ENCODE measurements around the gene LARGE1.
"Not testable (repeated sequence)": the region's sequence is repeated elsewhere in the genome, so short reads cannot be mapped to it uniquely, and the experiment has no call there.

LARGE1 gene

GRCh38 chr22:33372875-33373274 is 547.4 kb downstream of the LARGE1 start:
- Histone ChIP-seq H3K36me3 (ENCODE audit: control insufficient read depth in 1 of 2, insufficient read depth in 2 of 2, low read length in 2 of 2) (peaks cover 0 to 3% of the 10 kb centered on the region in 2 donors), H3K27ac (ENCODE audit: low read length) (no peak overlapping the region), H3K4me3 (ENCODE audit: low read depth in 1 of 2, low read length in 2 of 2) (no peak overlapping the region), H3K27me3 (ENCODE audit: low read depth, low read length) (no peaks in the 10 kb centered on the region), H3K4me1 (ENCODE audit: control insufficient read depth in 1 of 2, insufficient read depth in 2 of 2, low read length in 2 of 2) (no peaks in the 10 kb centered on the region), H3K9me3 (ENCODE audit: control insufficient read depth in 1 of 2, low read length in 2 of 2) (no peaks in the 10 kb centered on the region)

GRCh38 chr22:33363256-33363655 is 557.0 kb downstream of the LARGE1 start:
- not testable (repeated sequence) for H3K9me3 ChIP-seq (ENCODE audit: control insufficient read depth in 1 of 2, low read length in 2 of 2); H3K36me3 ChIP-seq (ENCODE audit: control insufficient read depth in 1 of 2, insufficient read depth in 2 of 2, low read length in 2 of 2); H3K27me3 ChIP-seq (ENCODE audit: low read depth, low read length); H3K4me1 ChIP-seq (ENCODE audit: control insufficient read depth in 1 of 2, insufficient read depth in 2 of 2, low read length in 2 of 2); H3K4me3 ChIP-seq (ENCODE audit: low read depth in 1 of 2, low read length in 2 of 2); H3K27ac ChIP-seq (ENCODE audit: low read length)

GRCh38 chr22:33362702-33363101 is 557.6 kb downstream of the LARGE1 start:
- Histone ChIP-seq H3K36me3 (ENCODE audit: control insufficient read depth in 1 of 2, insufficient read depth in 2 of 2, low read length in 2 of 2) (peaks cover 0 to 5% of the 10 kb centered on the region in 2 donors), H3K4me1 (ENCODE audit: control insufficient read depth in 1 of 2, insufficient read depth in 2 of 2, low read length in 2 of 2) (no peaks in the 10 kb centered on the region), H3K27me3 (ENCODE audit: low read depth, low read length) (no peaks in the 10 kb centered on the region), H3K4me3 (ENCODE audit: low read depth in 1 of 2, low read length in 2 of 2) (no peak overlapping the region), H3K9me3 (ENCODE audit: control insufficient read depth in 1 of 2, low read length in 2 of 2) (no peaks in the 10 kb centered on the region), H3K27ac (ENCODE audit: low read length) (no peak overlapping the region)

GRCh38 chr22:33361581-33361980 is 558.7 kb downstream of the LARGE1 start:
- H3K36me3 ChIP-seq (ENCODE audit: control insufficient read depth in 1 of 2, insufficient read depth in 2 of 2, low read length in 2 of 2) = peaks cover 0 to 5% of the 10 kb centered on the region in 2 donors
- H3K4me1 ChIP-seq (ENCODE audit: control insufficient read depth in 1 of 2, insufficient read depth in 2 of 2, low read length in 2 of 2) = no peaks in the 10 kb centered on the region
- no peaks in the 10 kb centered on the region for H3K27me3 ChIP-seq (ENCODE audit: low read depth, low read length)
- no peak overlapping the region for H3K4me3 ChIP-seq (ENCODE audit: low read depth in 1 of 2, low read length in 2 of 2)
- H3K27ac ChIP-seq (ENCODE audit: low read length) = no peak overlapping the region
- no peaks in the 10 kb centered on the region for H3K9me3 ChIP-seq (ENCODE audit: control insufficient read depth in 1 of 2, low read length in 2 of 2)

GRCh38 chr22:33357981-33358399 is 562.3 kb downstream of the LARGE1 start:
- Histone ChIP-seq H3K36me3 (ENCODE audit: control insufficient read depth in 1 of 2, insufficient read depth in 2 of 2, low read length in 2 of 2) (peaks cover 0 to 5% of the 10 kb centered on the region in 2 donors), H3K9me3 (ENCODE audit: control insufficient read depth in 1 of 2, low read length in 2 of 2) (no peaks in the 10 kb centered on the region), H3K27me3 (ENCODE audit: low read depth, low read length) (no peaks in the 10 kb centered on the region), H3K4me3 (ENCODE audit: low read depth in 1 of 2, low read length in 2 of 2) (no peak overlapping the region), H3K27ac (ENCODE audit: low read length) (no peak overlapping the region), H3K4me1 (ENCODE audit: control insufficient read depth in 1 of 2, insufficient read depth in 2 of 2, low read length in 2 of 2) (no peaks in the 10 kb centered on the region)

GRCh38 chr22:33354928-33355327 is 565.3 kb downstream of the LARGE1 start:
- H3K4me1 ChIP-seq (ENCODE audit: control insufficient read depth in 1 of 2, insufficient read depth in 2 of 2, low read length in 2 of 2) = no peaks in the 10 kb centered on the region
- H3K27me3 ChIP-seq (ENCODE audit: low read depth, low read length) = no peaks in the 10 kb centered on the region
- no peaks in the 10 kb centered on the region for H3K9me3 ChIP-seq (ENCODE audit: control insufficient read depth in 1 of 2, low read length in 2 of 2)
- no peak overlapping the region for H3K27ac ChIP-seq (ENCODE audit: low read length)
- no peak overlapping the region for H3K4me3 ChIP-seq (ENCODE audit: low read depth in 1 of 2, low read length in 2 of 2)
- H3K36me3 ChIP-seq (ENCODE audit: control insufficient read depth in 1 of 2, insufficient read depth in 2 of 2, low read length in 2 of 2) = peaks cover 0 to 5% of the 10 kb centered on the region in 2 donors

- Histone ChIP-seq H3K27me3 (ENCODE audit: low read depth, low read length) (no peaks in the 10 kb centered on the region), H3K9me3 (ENCODE audit: control insufficient read depth in 1 of 2, low read length in 2 of 2) (no peaks in the 10 kb centered on the region), H3K27ac (ENCODE audit: low read length) (no peak overlapping the region), H3K36me3 (ENCODE audit: control insufficient read depth in 1 of 2, insufficient read depth in 2 of 2, low read length in 2 of 2) (no peaks in the 10 kb centered on the region), H3K4me1 (ENCODE audit: control insufficient read depth in 1 of 2, insufficient read depth in 2 of 2, low read length in 2 of 2) (no peaks in the 10 kb centered on the region), H3K4me3 (ENCODE audit: low read depth in 1 of 2, low read length in 2 of 2) (no peak overlapping the region)
Measured at GRCh38 chr22:33353502-33353901, 566.8 kb downstream of the LARGE1 start.

- Histone ChIP-seq H3K4me3 (ENCODE audit: low read depth in 1 of 2, low read length in 2 of 2) (no peak overlapping the region), H3K36me3 (ENCODE audit: control insufficient read depth in 1 of 2, insufficient read depth in 2 of 2, low read length in 2 of 2) (no peaks in the 10 kb centered on the region), H3K9me3 (ENCODE audit: control insufficient read depth in 1 of 2, low read length in 2 of 2) (no peaks in the 10 kb centered on the region)
Measured at GRCh38 chr22:33352768-33353167, 567.5 kb downstream of the LARGE1 start.

GRCh38 chr22:33350961-33351360 is 569.3 kb downstream of the LARGE1 start:
- no peaks in the 10 kb centered on the region for H3K9me3 ChIP-seq (ENCODE audit: control insufficient read depth in 1 of 2, low read length in 2 of 2)
- no peaks in the 10 kb centered on the region for H3K27me3 ChIP-seq (ENCODE audit: low read depth, low read length)
- no peaks in the 10 kb centered on the region for H3K4me1 ChIP-seq (ENCODE audit: control insufficient read depth in 1 of 2, insufficient read depth in 2 of 2, low read length in 2 of 2)
- H3K27ac ChIP-seq (ENCODE audit: low read length) = no peak overlapping the region
- no peaks in the 10 kb centered on the region for H3K36me3 ChIP-seq (ENCODE audit: control insufficient read depth in 1 of 2, insufficient read depth in 2 of 2, low read length in 2 of 2)
- H3K4me3 ChIP-seq (ENCODE audit: low read depth in 1 of 2, low read length in 2 of 2) = no peak overlapping the region

More at GRCh38 chr22:33352768-33353167, 567.5 kb downstream of the LARGE1 start:
- Histone ChIP-seq H3K27me3 (ENCODE audit: low read depth, low read length) (no peaks in the 10 kb centered on the region), H3K27ac (ENCODE audit: low read length) (no peak overlapping the region), H3K4me1 (ENCODE audit: control insufficient read depth in 1 of 2, insufficient read depth in 2 of 2, low read length in 2 of 2) (no peaks in the 10 kb centered on the region)

GRCh38 chr22:33350491-33350890 is 569.8 kb downstream of the LARGE1 start:
- no peaks in the 10 kb centered on the region for H3K27me3 ChIP-seq (ENCODE audit: low read depth, low read length)
- H3K4me1 ChIP-seq (ENCODE audit: control insufficient read depth in 1 of 2, insufficient read depth in 2 of 2, low read length in 2 of 2) = no peaks in the 10 kb centered on the region
- H3K36me3 ChIP-seq (ENCODE audit: control insufficient read depth in 1 of 2, insufficient read depth in 2 of 2, low read length in 2 of 2) = no peaks in the 10 kb centered on the region
- H3K4me3 ChIP-seq (ENCODE audit: low read depth in 1 of 2, low read length in 2 of 2) = no peak overlapping the region
- H3K9me3 ChIP-seq (ENCODE audit: control insufficient read depth in 1 of 2, low read length in 2 of 2) = no peaks in the 10 kb centered on the region
- no peak overlapping the region for H3K27ac ChIP-seq (ENCODE audit: low read length)

GRCh38 chr22:33347002-33347401 is 573.3 kb downstream of the LARGE1 start:
- Histone ChIP-seq H3K27me3 (ENCODE audit: low read depth, low read length) (no peaks in the 10 kb centered on the region), H3K4me3 (ENCODE audit: low read depth in 1 of 2, low read length in 2 of 2) (no peak overlapping the region), H3K9me3 (ENCODE audit: control insufficient read depth in 1 of 2, low read length in 2 of 2) (no peaks in the 10 kb centered on the region), H3K4me1 (ENCODE audit: control insufficient read depth in 1 of 2, insufficient read depth in 2 of 2, low read length in 2 of 2) (no peaks in the 10 kb centered on the region), H3K27ac (ENCODE audit: low read length) (no peak overlapping the region), H3K36me3 (ENCODE audit: control insufficient read depth in 1 of 2, insufficient read depth in 2 of 2, low read length in 2 of 2) (no peaks in the 10 kb centered on the region)

- no peak overlapping the region for H3K27ac ChIP-seq (ENCODE audit: low read length)
- no peaks in the 10 kb centered on the region for H3K9me3 ChIP-seq (ENCODE audit: control insufficient read depth in 1 of 2, low read length in 2 of 2)
- H3K36me3 ChIP-seq (ENCODE audit: control insufficient read depth in 1 of 2, insufficient read depth in 2 of 2, low read length in 2 of 2) = no peaks in the 10 kb centered on the region
- no peak overlapping the region for H3K4me3 ChIP-seq (ENCODE audit: low read depth in 1 of 2, low read length in 2 of 2)
- no peaks in the 10 kb centered on the region for H3K27me3 ChIP-seq (ENCODE audit: low read depth, low read length)
- no peaks in the 10 kb centered on the region for H3K4me1 ChIP-seq (ENCODE audit: control insufficient read depth in 1 of 2, insufficient read depth in 2 of 2, low read length in 2 of 2)
Measured at GRCh38 chr22:33341611-33342010, 578.7 kb downstream of the LARGE1 start.
